HepG2 (cell line): ENCODE measurements around the gene SNX7. TPM values are rescaled to one million over a fixed set of nuclear protein-coding genes. Genes with fewer than 3 reads are reported as not detected.

Experiments used
- ARNTL ChIP-seq: sonication (generic); formaldehyde crosslinking; IDR thresholded peaks from 2 replicates; pipeline ENCODE4 v1.4.0; 2020; ENCODE audit warnings: mild to moderate bottlenecking, missing genetic modification reagents
- ATM ChIP-seq: fragments of 450-650 bp; IDR thresholded peaks from 2 replicates; pipeline ENCODE4 v1.7.1; 2017; ENCODE audit warnings: mild to moderate bottlenecking, borderline replicate concordance
- CENPT ChIP-seq: sonication (generic); formaldehyde crosslinking; IDR thresholded peaks from 2 replicates; pipeline ENCODE4 v1.8.0; 2022; ENCODE audit warnings: low read depth, mild to moderate bottlenecking, moderate library complexity, missing genetic modification reagents
- DNMT1 ChIP-seq: sonication (generic); formaldehyde crosslinking; IDR thresholded peaks from 2 replicates; pipeline ENCODE4 v1.5.1; 2020; ENCODE audit warnings: mild to moderate bottlenecking, missing genetic modification reagents
- IRF2 ChIP-seq: IDR thresholded peaks from 2 replicates; pipeline ENCODE4 v1.6.1; 2018; ENCODE audit warnings: missing genetic modification reagents, missing compliant biosample characterization
- KDM3A ChIP-seq: IDR thresholded peaks from 2 replicates; pipeline ENCODE4 v1.6.1; 2018; ENCODE audit warnings: low read depth, missing compliant biosample characterization
- MXD4 ChIP-seq: IDR thresholded peaks from 2 replicates; pipeline ENCODE4 v1.6.1; 2016; ENCODE audit warnings: mild to moderate bottlenecking, missing biosample characterization, missing genetic modification reagents
- THAP11 ChIP-seq: IDR thresholded peaks from 2 replicates; pipeline ENCODE4 v1.6.1; 2016; ENCODE audit warnings: missing biosample characterization, missing genetic modification reagents
- TP53 ChIP-seq: sonication (generic); formaldehyde crosslinking; conservative IDR thresholded peaks from 2 replicates; pipeline ENCODE4 v1.4.0; 2020; ENCODE audit warnings: missing genetic modification reagents
- TRIM24 ChIP-seq: sonication (generic); formaldehyde crosslinking; IDR thresholded peaks from 2 replicates; pipeline ENCODE4 v1.8.0; 2022; ENCODE audit warnings: mild to moderate bottlenecking, missing genetic modification reagents
- ZNF138 ChIP-seq: sonication (generic); formaldehyde crosslinking; IDR thresholded peaks from 2 replicates; pipeline ENCODE4 v1.5.0; 2020; ENCODE audit warnings: mild to moderate bottlenecking, low read depth, missing genetic modification reagents
- ZNF17 ChIP-seq: sonication (generic); formaldehyde crosslinking; IDR thresholded peaks from 2 replicates; pipeline ENCODE4 v1.5.0; 2020; ENCODE audit warnings: mild to moderate bottlenecking, missing genetic modification reagents
- ZNF572 ChIP-seq: sonication (generic); formaldehyde crosslinking; IDR thresholded peaks from 2 replicates; pipeline ENCODE4 v1.5.1; 2020; ENCODE audit warnings: mild to moderate bottlenecking, missing genetic modification reagents
- ZNF678 ChIP-seq: sonication (generic); formaldehyde crosslinking; IDR thresholded peaks from 2 replicates; pipeline ENCODE4 v1.4.0; 2020; ENCODE audit warnings: mild to moderate bottlenecking, missing genetic modification reagents
- ZNF773 ChIP-seq: sonication (generic); formaldehyde crosslinking; IDR thresholded peaks from 2 replicates; pipeline ENCODE4 v1.4.0; 2020; ENCODE audit warnings: missing genetic modification reagents, borderline replicate concordance
- ZNF883 ChIP-seq: sonication (generic); formaldehyde crosslinking; IDR thresholded peaks from 2 replicates; pipeline ENCODE4 v1.5.1; 2020; ENCODE audit warnings: mild to moderate bottlenecking, missing genetic modification reagents; ENCODE audit errors: not compliant biosample characterization
- polyA plus RNA-seq, 8 experiments: library from polyadenylated mRNA; depleted of rRNA in 3 of 8; stranded (reverse) in 7 of 8; unstranded in 1 of 8; fragments of >200 nt; fragmentation: Illumina TruSeq in 4 of 8; extraction: Trizol in 4 of 8; gene quantifications; 2 replicates each; pipeline versions ENCODE4 v1.2.1 to v1.2.3, GENCODE V29; 2011 to 2016; ENCODE audit warnings: low read depth in 4 of 8, missing spikeins in 1 of 8, mixed read lengths in 1 of 8; ENCODE audit not compliant: insufficient read depth in 1 of 8
- total RNA-seq, 5 experiments: library from RNA; depleted of rRNA; stranded (reverse); fragments of >200 nt; fragmentation: Illumina TruSeq; extraction: Trizol; gene quantifications; 2 replicates each; pipeline ENCODE4 v1.2.3, GENCODE V29; 2016; ENCODE audit warnings: low read depth in 1 of 5
- TF ChIP-seq, protein P1 (sequence below): IDR thresholded peaks from 2 replicates; pipeline ENCODE4 v1.6.1; 2016; ENCODE audit warnings: low read depth, control low read depth
- TF ChIP-seq, protein P2 (sequence below): IDR thresholded peaks from 2 replicates; pipeline ENCODE4 v1.6.1; 2016; ENCODE audit warnings: mild to moderate bottlenecking
- TF ChIP-seq, protein P3 (sequence below): sonication (generic); formaldehyde crosslinking; IDR thresholded peaks from 2 replicates; pipeline ENCODE4 v1.4.0; 2020; ENCODE audit warnings: missing genetic modification reagents
- TF ChIP-seq, protein P4 (sequence below): sonication (generic); formaldehyde crosslinking; IDR thresholded peaks from 2 replicates; pipeline ENCODE4 v1.8.0; 2022; ENCODE audit warnings: missing genetic modification reagents, mild to moderate bottlenecking, borderline replicate concordance
- TF ChIP-seq, protein P5 (sequence below): sonication (generic); formaldehyde crosslinking; IDR thresholded peaks from 2 replicates; pipeline ENCODE4 v1.4.0; 2020; ENCODE audit warnings: missing genetic modification reagents

The SNX7 gene
- total and polyA plus RNA-seq, 2 of the 13 experiments (the other 11 are each of a cell fraction or from before 2014, with no cell fraction given) = 14.3 to 33.5 TPM

DNA sequence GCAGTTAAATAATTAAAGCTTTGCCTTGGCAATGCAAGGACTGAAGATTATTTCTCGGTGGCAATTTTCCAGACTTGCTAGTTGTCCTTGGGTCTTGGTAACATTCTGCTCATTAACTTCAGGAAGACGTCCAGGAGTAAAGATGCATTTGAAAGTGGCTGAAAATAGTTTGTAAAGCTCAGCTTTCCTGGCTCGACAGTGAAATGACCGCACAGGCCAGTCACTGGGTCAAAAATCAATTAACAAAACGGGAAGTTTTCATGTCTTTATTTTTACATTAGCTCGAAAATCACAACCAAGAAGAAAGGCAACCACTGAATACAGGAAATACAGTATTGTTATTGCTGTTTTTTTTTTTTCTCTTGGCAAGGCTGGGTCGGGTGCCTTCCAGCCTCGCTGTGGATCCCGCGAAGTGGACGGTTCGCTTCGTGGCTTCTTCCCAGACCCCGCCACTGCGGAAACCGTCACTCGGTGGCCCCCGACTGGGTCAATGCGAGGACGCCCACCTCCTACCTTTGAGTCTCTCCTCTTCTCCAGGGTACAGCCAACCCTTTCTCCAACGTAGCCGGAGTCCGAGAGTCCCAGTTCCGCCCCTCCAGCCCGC, 479 bp upstream of the SNX7 start (continued):
- no peak for TF ChIP-seq IRF2 (CRISPR knock-in tag)
- TF ChIP-seq TP53 = no peak
- no peak for TF ChIP-seq CENPT (CRISPR knock-in tag)
- no peak for TF ChIP-seq ZNF773 (CRISPR knock-in tag)
- no peak for TF ChIP-seq DNMT1 (CRISPR knock-in tag)
- TF ChIP-seq TRIM24 (CRISPR knock-in tag) = no peak
- TF ChIP-seq KDM3A (CRISPR knock-in tag) = no peak
- TF ChIP-seq THAP11 (CRISPR knock-in tag) = no peak
- no peak for TF ChIP-seq ZNF678 (CRISPR knock-in tag)
- TF ChIP-seq, protein P1, sequence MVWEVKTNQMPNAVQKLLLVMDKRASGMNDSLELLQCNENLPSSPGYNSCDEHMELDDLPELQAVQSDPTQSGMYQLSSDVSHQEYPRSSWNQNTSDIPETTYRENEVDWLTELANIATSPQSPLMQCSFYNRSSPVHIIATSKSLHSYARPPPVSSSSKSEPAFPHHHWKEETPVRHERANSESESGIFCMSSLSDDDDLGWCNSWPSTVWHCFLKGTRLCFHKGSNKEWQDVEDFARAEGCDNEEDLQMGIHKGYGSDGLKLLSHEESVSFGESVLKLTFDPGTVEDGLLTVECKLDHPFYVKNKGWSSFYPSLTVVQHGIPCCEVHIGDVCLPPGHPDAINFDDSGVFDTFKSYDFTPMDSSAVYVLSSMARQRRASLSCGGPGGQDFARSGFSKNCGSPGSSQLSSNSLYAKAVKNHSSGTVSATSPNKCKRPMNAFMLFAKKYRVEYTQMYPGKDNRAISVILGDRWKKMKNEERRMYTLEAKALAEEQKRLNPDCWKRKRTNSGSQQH (CRISPR knock-in tag) = no peak
- TF ChIP-seq ZNF138 = peak; percentile 41; the same call in 1 of the 2 replicates
- TF ChIP-seq, protein P2, sequence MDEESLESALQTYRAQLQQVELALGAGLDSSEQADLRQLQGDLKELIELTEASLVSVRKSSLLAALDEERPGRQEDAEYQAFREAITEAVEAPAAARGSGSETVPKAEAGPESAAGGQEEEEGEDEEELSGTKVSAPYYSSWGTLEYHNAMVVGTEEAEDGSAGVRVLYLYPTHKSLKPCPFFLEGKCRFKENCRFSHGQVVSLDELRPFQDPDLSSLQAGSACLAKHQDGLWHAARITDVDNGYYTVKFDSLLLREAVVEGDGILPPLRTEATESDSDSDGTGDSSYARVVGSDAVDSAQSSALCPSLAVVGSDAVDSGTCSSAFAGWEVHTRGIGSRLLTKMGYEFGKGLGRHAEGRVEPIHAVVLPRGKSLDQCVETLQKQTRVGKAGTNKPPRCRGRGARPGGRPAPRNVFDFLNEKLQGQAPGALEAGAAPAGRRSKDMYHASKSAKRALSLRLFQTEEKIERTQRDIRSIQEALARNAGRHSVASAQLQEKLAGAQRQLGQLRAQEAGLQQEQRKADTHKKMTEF (CRISPR knock-in tag) = no peak
- no peak for TF ChIP-seq ZNF17
- no peak for TF ChIP-seq MXD4 (CRISPR knock-in tag)
- TF ChIP-seq ATM = no peak
- TF ChIP-seq, protein P3, sequence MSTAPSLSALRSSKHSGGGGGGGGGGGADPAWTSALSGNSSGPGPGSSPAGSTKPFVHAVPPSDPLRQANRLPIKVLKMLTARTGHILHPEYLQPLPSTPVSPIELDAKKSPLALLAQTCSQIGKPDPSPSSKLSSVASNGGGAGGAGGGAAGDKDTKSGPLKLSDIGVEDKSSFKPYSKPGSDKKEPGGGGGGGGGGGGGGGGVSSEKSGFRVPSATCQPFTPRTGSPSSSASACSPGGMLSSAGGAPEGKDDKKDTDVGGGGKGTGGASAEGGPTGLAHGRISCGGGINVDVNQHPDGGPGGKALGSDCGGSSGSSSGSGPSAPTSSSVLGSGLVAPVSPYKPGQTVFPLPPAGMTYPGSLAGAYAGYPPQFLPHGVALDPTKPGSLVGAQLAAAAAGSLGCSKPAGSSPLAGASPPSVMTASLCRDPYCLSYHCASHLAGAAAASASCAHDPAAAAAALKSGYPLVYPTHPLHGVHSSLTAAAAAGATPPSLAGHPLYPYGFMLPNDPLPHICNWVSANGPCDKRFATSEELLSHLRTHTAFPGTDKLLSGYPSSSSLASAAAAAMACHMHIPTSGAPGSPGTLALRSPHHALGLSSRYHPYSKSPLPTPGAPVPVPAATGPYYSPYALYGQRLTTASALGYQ (CRISPR knock-in tag) = 0 out of 2 replicates have a peak, but pooled peaks have one; percentile 48
- TF ChIP-seq, protein P4, sequence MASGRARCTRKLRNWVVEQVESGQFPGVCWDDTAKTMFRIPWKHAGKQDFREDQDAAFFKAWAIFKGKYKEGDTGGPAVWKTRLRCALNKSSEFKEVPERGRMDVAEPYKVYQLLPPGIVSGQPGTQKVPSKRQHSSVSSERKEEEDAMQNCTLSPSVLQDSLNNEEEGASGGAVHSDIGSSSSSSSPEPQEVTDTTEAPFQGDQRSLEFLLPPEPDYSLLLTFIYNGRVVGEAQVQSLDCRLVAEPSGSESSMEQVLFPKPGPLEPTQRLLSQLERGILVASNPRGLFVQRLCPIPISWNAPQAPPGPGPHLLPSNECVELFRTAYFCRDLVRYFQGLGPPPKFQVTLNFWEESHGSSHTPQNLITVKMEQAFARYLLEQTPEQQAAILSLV (CRISPR knock-in tag) = no peak
- no peak for TF ChIP-seq ZNF572 (CRISPR knock-in tag)
- TF ChIP-seq, protein P5, sequence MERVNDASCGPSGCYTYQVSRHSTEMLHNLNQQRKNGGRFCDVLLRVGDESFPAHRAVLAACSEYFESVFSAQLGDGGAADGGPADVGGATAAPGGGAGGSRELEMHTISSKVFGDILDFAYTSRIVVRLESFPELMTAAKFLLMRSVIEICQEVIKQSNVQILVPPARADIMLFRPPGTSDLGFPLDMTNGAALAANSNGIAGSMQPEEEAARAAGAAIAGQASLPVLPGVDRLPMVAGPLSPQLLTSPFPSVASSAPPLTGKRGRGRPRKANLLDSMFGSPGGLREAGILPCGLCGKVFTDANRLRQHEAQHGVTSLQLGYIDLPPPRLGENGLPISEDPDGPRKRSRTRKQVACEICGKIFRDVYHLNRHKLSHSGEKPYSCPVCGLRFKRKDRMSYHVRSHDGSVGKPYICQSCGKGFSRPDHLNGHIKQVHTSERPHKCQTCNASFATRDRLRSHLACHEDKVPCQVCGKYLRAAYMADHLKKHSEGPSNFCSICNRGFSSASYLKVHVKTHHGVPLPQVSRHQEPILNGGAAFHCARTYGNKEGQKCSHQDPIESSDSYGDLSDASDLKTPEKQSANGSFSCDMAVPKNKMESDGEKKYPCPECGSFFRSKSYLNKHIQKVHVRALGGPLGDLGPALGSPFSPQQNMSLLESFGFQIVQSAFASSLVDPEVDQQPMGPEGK (CRISPR knock-in tag) = peak; percentile 47; the same call in 1 of the 2 replicates
- TF ChIP-seq ZNF883 (CRISPR knock-in tag) = no peak
- TF ChIP-seq ARNTL (CRISPR knock-in tag) = no peak
